ENCODE data around the gene MBP.

DNA sequence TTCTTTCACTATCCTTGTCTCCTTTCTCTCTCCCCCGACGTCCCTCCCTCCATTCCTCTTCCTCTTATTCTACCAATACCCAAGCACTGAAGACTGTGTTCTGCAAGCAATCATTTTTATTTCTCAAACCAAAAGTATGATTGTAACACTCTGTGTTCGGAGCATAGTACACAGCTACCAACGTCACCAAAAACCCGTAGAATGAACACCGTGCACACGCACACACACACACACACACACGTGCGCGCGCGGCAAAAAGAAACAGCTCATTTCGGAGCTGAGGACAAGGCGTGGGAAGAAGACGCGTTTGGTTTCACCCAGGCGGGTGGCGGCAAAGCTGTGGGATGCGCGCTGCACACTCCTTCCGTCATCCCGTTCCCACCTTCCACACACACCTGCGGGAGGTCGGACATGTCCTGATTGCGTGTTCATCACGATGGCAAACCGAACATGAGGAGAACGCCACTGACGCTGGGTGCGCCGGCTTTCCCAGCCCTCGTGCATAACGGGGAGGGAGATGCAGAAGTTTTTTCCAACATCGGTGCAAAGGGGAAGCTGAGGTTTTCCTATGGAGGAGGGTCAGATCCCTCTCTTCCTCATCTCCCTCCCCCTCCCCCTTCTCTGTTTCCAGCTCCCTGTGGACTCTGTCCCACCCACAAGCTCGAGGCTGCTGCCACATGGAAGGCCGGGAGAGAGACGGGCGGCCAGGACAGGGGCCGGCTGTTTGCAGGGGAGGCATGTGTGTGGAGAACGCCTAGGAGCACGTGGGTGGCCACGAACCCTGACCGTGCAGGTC is 20.4 kb downstream of the MBP start:
- TF ChIP-seq POLR2A (IDR thresholded peaks at IDR 0.05) = no peak
- TF ChIP-seq, protein P1, sequence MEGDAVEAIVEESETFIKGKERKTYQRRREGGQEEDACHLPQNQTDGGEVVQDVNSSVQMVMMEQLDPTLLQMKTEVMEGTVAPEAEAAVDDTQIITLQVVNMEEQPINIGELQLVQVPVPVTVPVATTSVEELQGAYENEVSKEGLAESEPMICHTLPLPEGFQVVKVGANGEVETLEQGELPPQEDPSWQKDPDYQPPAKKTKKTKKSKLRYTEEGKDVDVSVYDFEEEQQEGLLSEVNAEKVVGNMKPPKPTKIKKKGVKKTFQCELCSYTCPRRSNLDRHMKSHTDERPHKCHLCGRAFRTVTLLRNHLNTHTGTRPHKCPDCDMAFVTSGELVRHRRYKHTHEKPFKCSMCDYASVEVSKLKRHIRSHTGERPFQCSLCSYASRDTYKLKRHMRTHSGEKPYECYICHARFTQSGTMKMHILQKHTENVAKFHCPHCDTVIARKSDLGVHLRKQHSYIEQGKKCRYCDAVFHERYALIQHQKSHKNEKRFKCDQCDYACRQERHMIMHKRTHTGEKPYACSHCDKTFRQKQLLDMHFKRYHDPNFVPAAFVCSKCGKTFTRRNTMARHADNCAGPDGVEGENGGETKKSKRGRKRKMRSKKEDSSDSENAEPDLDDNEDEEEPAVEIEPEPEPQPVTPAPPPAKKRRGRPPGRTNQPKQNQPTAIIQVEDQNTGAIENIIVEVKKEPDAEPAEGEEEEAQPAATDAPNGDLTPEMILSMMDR (IDR thresholded peaks at IDR 0.05) = no peak
